Measurements from ENCODE around the gene DCDC2C.
A peak's percentile ranks its signal among the peaks of the same experiment; 100 is the strongest.

The DCDC2C gene

GRCh38 chr2:3747032-3747654, 43.8 kb downstream of the DCDC2C start:
- DNase-seq, result no peak

GRCh38 chr2:3747826-3748225, 44.5 kb downstream of the DCDC2C start:
- no peak for DNase-seq

GRCh38 chr2:3749201-3749600, 45.8 kb downstream of the DCDC2C start:
- no peak for DNase-seq

- DNase-seq, result no peak
These were observed 47.9 kb downstream of the DCDC2C start for GRCh38 chr2:3751251-3751650.

- DNase-seq, result no peak
These were observed 48.4 kb downstream of the DCDC2C start for GRCh38 chr2:3751806-3752205.

- no peak for DNase-seq
These were observed 49.0 kb downstream of the DCDC2C start for GRCh38 chr2:3752376-3752775.

- DNase-seq, result no peak
These were observed 50.2 kb downstream of the DCDC2C start for GRCh38 chr2:3753561-3753960.

- no peak for DNase-seq
These were observed 50.9 kb downstream of the DCDC2C start for GRCh38 chr2:3754280-3754679.

- no peak for DNase-seq
These were observed 51.4 kb downstream of the DCDC2C start for GRCh38 chr2:3754795-3755194.

GRCh38 chr2:3755277-3755676, 51.9 kb downstream of the DCDC2C start:
- no peak for DNase-seq

GRCh38 chr2:3756306-3756705, 52.9 kb downstream of the DCDC2C start:
- no peak for DNase-seq

GRCh38 chr2:3758906-3759305, 55.5 kb downstream of the DCDC2C start:
- no peak for DNase-seq

- DNase-seq, result peak; percentile 13
These were observed 56.0 kb downstream of the DCDC2C start for GRCh38 chr2:3759331-3759730.

- no peak for DNase-seq
These were observed 56.4 kb downstream of the DCDC2C start for GRCh38 chr2:3759761-3760160.

- DNase-seq, result no peak
These were observed 57.9 kb downstream of the DCDC2C start for GRCh38 chr2:3761272-3761671.

GRCh38 chr2:3762771-3763447, 59.5 kb downstream of the DCDC2C start:
- DNase-seq, result no peak

- DNase-seq, result no peak
These were observed 63.4 kb downstream of the DCDC2C start for GRCh38 chr2:3766824-3767223.

GRCh38 chr2:3768960-3769765, 65.8 kb downstream of the DCDC2C start:
- DNase-seq, result no peak

- DNase-seq, result no peak
These were observed 66.4 kb downstream of the DCDC2C start for GRCh38 chr2:3769766-3770165.

GRCh38 chr2:3770724-3771415, 67.5 kb downstream of the DCDC2C start:
- no peak for DNase-seq

- DNase-seq, result no peak
These were observed 68.2 kb downstream of the DCDC2C start for GRCh38 chr2:3771576-3771975.

- DNase-seq, result no peak
These were observed 71.0 kb downstream of the DCDC2C start for GRCh38 chr2:3774336-3774735.

GRCh38 chr2:3776311-3776710, 72.9 kb downstream of the DCDC2C start:
- no peak for DNase-seq

Data from EL (cell line).